GM21825 (cell line): ENCODE data around the gene NRGN.

Source experiments
- ATAC-seq: cut with Tn5 transposase; IDR thresholded peaks from one replicate; pipeline ENCODE4 v1.9.1; 2021; ENCODE audit warnings: mild to moderate bottlenecking, moderate library complexity; ENCODE audit not compliant: unreplicated experiment

The NRGN gene

DNA sequence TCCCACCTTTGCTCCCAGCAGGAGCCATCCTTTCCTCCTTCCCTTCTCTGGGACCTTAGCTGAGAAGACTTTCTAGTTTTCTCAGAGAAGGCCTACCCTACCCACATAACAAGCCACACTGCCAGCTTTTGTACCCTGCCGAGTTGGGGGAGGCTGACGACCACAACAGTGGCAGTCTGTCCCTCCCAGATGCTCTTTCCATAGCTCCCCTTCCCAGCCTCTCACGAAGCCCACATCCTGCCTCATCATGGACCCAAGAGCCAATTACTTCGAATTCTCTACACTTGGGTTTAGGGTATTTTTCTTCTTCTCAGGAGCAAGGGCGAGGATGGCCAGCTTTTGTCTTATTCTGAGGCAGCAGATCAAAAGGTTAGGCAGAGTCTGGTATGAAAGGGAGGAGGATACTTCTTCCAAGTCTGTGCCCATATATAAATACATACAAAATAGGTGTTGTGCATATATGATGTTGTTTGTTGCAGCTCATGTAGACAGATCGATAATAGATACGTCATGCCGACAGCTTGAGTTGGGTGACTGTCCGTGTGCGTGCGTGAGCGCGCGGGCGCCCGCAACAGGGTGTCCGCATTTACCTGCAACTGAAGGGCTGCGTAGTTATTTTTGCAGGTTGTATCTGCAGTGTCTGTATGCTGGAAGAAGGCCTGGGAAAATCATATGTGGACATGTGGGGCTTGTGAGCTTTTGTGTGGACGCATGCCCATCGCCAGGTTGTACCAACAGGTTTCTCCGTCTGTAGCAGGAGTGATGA, 846 bp upstream of the NRGN start:
- no peak for ATAC-seq

DNA sequence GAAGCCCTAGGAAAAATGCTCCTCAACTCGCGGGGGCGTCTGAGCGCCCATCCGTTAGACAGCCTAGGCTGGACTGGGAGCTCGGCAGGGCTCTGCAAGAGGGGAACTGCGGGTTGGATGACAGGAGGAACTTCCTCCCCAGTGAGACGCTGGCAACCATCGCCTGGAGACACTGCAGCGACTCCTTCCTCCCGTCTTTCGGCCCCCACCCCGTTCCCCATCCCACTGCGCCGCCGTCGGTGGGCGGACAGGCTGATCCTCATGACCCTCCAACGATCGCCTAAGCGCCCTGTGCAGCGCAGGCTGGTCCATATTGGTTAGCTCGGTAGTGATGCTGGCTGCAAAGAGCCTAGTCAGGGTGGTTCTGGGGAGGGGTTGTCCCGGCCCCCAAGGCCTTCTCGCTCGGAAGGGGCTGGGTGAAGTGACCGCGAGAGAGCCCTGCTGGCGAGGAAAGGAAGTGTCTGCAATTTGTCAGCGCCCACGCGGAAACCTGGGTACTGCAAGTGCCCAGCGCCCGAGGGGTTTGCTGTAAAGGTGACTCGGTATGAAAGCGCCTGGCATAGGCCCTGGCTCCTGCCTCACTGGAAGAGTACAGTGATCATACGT, 638 bp downstream of the NRGN start:
- ATAC-seq = peak; percentile 50

DNA sequence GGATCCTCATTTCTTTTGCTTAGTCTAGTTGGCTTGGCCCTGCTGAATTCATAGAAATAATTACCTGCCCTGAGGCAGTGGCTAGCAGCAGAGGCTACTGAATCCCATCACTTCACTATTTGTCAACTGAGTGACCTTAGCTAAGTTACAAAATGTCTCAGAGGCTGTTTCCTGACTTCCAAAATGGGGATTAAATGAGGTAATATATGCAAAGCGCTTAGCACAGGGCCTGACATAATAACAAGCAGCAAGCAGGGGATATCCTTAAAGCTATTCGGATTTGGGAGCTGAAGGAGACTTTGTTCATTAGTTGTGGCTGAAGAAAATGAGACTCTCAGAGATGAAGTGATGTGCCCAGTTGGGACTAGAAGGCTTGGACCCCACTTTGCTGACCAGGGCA, 2.8 kb downstream of the NRGN start:
- ATAC-seq = no peak

GRCh38 chr11:124743050-124743449, 3.3 kb downstream of the NRGN start:
- no peak for ATAC-seq

DNA sequence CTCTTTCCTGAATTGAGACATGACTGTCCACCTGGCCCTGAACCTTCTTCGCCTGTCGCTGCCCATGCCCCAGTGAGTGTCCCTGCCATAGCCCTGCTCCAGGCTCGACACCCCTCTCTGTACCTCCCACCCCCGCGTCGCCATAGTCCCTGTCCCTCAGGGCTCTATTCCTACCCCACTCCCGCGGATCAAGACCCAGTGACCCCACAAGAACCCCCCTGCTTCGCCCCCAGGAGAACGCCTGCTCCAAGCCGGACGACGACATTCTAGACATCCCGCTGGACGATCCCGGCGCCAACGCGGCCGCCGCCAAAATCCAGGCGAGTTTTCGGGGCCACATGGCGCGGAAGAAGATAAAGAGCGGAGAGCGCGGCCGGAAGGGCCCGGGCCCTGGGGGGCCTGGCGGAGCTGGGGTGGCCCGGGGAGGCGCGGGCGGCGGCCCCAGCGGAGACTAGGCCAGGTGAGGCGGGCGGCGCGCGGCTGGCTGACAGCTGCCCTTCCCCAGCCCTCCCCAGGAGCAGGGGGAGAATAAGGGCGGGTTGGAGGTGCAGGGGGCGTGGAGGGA, 5.6 kb downstream of the NRGN start:
- no peak for ATAC-seq

GRCh38 chr11:124745835-124746620, 6.3 kb downstream of the NRGN start:
- ATAC-seq = peak; percentile 16

GRCh38 chr11:124746621-124747243, 7.0 kb downstream of the NRGN start:
- ATAC-seq = peak; percentile 92

GRCh38 chr11:124747406-124748099, 7.8 kb downstream of the NRGN start:
- no peak for ATAC-seq

DNA sequence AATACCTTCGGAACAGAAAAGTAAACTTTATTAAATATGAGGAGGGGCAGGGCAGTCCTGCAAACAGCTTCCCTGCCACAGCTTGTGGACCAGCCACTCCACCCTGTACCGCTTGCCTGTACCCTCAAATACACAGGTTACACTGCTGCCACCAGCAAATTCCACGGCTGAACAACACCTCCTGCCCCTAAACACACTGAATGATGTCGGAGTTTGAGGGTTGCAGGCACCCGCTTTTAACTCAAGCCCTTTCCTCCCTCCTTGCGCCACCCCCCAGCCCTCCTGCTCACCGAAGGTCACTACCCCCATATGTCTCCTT, 8.3 kb downstream of the NRGN start:
- ATAC-seq = no peak

- no peak for ATAC-seq
These were observed 9.0 kb downstream of the NRGN start for GRCh38 chr11:124748481-124749343.

DNA sequence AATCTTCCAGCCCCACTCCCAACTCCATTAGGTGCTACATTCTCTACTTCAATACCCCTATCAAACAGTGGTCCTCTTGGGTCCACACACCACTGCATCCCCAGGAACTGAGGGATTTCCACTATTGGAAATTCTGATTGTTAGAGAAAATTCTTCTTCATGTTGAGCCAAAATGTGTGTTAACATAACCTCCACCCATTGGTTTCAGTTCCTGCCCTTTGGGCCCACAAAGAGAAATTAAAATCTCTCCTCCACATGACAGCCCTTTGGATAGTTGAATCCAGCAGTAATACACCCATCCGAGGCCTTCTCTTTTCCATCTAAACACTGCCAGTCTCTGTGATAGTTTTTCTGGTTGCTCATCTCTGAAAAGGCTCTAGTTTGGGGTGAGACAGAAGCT, 10.2 kb downstream of the NRGN start:
- no peak for ATAC-seq

DNA sequence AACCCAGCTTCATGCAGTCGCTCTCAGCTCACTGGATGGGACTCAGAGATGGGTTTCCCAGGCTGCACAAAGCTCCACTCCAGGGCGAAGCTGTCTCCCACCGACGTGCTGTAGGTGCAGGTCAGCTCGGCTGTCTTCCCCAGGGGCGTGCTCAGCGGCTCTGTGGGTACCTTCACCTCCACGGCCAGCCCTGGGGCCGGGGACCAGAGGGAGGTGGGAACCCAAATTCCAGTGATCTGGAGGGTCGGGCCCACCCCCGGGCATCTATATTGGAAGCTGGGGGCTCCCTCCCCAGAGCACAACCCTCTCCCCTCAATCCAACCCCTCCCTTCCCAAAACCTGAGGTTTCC, 11.6 kb downstream of the NRGN start:
- no peak for ATAC-seq

- ATAC-seq = no peak
These were observed 12.2 kb downstream of the NRGN start, which contains the start of gene VSIG2 for GRCh38 chr11:124751741-124752470. Gene VSIG2 (minus strand): TSS chr11:124752255. CDS start chr11:124752137, 118 bp downstream.

GRCh38 chr11:124752471-124753102, 12.8 kb downstream of the NRGN start:
- ATAC-seq = no peak

GRCh38 chr11:124753205-124753604, 13.5 kb downstream of the NRGN start:
- ATAC-seq = no peak

- no peak for ATAC-seq
These were observed 13.9 kb downstream of the NRGN start for GRCh38 chr11:124753624-124754023.

DNA sequence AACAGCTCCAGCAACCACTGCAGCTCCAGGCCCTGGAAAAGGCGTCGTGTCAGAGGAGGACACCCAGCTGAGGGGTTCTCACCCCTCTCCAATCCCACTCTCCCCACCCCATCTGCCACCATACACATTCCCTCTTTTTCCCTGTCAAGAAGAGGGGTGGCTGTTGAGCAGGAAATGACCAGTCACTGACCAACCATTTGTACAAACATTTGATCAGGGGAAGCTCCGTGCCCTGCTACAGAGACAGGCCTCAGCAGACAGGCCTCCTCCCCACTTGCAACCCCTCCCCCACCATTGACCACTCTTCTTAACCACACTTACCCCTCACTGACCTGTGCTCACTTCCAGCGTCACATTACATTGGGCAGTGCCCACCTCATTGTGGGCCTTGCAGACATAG, 14.6 kb downstream of the NRGN start:
- ATAC-seq = no peak

GRCh38 chr11:124754710-124755109, 15.0 kb downstream of the NRGN start:
- no peak for ATAC-seq
